NB4 (cell line): Measurements from ENCODE around the gene CEPT1.
"Not testable (repeated sequence)": the region's sequence is repeated elsewhere in the genome, so short reads cannot be mapped to it uniquely, and the experiment has no call there.

ENCODE experiments used
- DNase-seq: peaks from one replicate; pipeline ENCODE4 v3.0.0; 2010; ENCODE audit warnings: low read depth
- H3K4me3 ChIP-seq: one replicate; pipeline ENCODE4 v1.5.1; 2011; ENCODE audit warnings: mild to moderate bottlenecking, low read depth, low read length, moderate library complexity
- MYC ChIP-seq: IDR thresholded peaks from 2 replicates; pipeline ENCODE4 v1.6.1; 2011; ENCODE audit warnings: low read depth, low read length
- POLR2A ChIP-seq: IDR thresholded peaks from 2 replicates; pipeline ENCODE4 v1.6.1; 2011; ENCODE audit warnings: mild to moderate bottlenecking; ENCODE audit not compliant: insufficient read length; ENCODE audit errors: extremely low read depth
- TF ChIP-seq, protein P1 (sequence below): IDR thresholded peaks from 2 replicates; pipeline ENCODE4 v1.6.1; 2011; ENCODE audit warnings: low read depth, low read length
- TF ChIP-seq, protein P2 (sequence below): IDR thresholded peaks from one replicate; pipeline ENCODE4 v1.5.1; 2012; ENCODE audit warnings: low read depth, low read length

CEPT1 gene

DNA sequence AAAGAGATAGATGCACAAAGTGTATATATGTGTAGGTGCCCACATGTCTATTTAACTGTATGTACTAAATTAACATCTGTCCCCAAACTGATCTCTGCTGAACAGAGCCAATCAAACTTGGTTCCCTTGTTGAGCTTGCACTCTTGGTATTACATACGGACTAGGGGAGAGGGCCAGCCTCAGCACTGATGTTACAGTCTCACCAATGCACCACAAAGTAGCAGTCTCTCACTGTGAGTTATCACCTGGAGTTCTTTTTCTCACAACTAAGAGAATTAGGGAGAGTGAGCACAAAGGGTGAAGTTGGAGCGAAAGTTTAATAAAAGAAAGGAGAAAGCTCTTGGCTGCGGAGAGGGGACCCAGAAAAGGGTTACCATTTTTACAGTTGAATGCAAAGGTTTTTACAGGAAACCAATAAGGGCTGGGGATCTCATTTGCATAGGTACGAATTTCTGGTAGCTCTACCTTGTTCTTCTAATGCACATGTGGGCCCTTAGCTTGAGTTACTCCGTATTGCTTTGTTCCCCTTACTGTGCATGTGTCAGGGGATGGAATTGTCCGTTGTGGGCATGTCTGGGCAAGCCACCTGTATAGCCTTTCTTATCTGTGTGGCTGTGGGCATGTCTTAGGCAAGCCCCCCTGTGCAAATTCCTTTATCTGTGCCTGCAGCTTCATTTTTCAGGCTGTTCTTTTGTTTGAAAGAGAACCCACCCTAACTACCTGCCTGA is 74.2 kb downstream of the CEPT1 start:
- DNase-seq = no peak
- no peak overlapping the region for H3K4me3 ChIP-seq
- TF ChIP-seq POLR2A (no peak), MYC (no peak)
- TF ChIP-seq, protein P1, sequence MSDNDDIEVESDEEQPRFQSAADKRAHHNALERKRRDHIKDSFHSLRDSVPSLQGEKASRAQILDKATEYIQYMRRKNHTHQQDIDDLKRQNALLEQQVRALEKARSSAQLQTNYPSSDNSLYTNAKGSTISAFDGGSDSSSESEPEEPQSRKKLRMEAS = no peak
- TF ChIP-seq, protein P2, sequence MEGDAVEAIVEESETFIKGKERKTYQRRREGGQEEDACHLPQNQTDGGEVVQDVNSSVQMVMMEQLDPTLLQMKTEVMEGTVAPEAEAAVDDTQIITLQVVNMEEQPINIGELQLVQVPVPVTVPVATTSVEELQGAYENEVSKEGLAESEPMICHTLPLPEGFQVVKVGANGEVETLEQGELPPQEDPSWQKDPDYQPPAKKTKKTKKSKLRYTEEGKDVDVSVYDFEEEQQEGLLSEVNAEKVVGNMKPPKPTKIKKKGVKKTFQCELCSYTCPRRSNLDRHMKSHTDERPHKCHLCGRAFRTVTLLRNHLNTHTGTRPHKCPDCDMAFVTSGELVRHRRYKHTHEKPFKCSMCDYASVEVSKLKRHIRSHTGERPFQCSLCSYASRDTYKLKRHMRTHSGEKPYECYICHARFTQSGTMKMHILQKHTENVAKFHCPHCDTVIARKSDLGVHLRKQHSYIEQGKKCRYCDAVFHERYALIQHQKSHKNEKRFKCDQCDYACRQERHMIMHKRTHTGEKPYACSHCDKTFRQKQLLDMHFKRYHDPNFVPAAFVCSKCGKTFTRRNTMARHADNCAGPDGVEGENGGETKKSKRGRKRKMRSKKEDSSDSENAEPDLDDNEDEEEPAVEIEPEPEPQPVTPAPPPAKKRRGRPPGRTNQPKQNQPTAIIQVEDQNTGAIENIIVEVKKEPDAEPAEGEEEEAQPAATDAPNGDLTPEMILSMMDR = no peak

DNA sequence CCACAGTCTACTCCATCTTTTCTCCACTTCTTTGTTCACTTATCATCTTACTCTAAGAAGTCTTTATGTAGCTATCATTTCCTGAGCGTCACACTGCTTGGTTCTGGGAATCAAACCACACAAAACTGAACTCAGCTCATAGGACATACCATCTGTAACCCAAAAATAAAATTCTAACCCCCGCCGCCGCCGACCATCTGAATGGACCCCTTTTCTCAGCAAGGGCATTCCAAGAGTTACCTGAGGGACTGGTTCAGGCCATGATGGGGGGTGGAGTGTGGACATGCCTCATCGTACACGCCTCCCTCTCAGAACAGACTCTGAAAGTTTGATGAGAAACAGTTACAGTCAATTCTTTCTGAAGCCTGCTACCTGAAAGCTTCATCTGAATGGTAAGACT is 74.9 kb downstream of the CEPT1 start:
- no peak overlapping the region for H3K4me3 ChIP-seq
- DNase-seq = no peak
- TF ChIP-seq, protein P2 = no peak
- no peak for TF ChIP-seq POLR2A
- TF ChIP-seq, protein P1 = no peak
- no peak for TF ChIP-seq MYC

DNA sequence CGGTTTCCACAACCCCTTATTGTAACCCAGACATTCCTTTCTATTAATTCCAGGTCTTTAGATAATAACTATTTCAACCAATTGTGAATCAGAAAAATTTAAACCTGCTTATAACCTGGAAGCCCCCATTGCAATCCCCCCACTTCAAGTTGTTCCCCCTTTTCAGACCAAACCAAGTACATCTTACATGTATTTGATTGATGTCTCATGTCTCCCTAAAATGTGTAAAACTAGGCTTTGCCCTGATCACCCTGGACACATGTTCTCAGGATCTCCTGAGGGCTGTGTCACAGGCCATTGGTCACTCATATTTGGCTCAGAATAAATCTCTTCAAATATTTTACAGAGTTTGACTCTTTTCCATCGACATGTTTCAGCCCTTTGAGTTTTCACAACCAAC is 75.3 kb downstream of the CEPT1 start:
- not testable (repeated sequence) for DNase-seq, H3K4me3 ChIP-seq

DNA sequence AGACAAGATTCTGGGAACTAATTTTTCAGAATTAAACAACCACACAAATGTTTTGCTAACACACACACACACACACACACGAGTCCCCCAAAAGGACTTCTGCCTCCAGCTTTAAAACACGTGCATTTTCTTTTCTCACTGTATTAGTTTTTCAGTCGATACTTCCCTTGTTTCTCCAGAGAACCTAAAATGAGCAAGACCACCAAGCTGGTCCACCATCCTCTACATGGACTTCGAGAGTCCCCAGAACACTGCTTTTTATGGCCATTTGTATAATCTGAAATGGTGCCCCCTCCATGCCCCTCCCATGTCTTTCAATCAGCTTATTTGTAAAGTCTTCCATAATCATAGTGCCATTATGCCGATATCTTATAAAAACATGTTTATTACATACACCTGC is 76.7 kb downstream of the CEPT1 start:
- no peak overlapping the region for H3K4me3 ChIP-seq
- TF ChIP-seq, protein P2 = no peak
- TF ChIP-seq POLR2A (no peak), MYC (no peak)
- TF ChIP-seq, protein P1 = no peak
- DNase-seq = no peak

DNA sequence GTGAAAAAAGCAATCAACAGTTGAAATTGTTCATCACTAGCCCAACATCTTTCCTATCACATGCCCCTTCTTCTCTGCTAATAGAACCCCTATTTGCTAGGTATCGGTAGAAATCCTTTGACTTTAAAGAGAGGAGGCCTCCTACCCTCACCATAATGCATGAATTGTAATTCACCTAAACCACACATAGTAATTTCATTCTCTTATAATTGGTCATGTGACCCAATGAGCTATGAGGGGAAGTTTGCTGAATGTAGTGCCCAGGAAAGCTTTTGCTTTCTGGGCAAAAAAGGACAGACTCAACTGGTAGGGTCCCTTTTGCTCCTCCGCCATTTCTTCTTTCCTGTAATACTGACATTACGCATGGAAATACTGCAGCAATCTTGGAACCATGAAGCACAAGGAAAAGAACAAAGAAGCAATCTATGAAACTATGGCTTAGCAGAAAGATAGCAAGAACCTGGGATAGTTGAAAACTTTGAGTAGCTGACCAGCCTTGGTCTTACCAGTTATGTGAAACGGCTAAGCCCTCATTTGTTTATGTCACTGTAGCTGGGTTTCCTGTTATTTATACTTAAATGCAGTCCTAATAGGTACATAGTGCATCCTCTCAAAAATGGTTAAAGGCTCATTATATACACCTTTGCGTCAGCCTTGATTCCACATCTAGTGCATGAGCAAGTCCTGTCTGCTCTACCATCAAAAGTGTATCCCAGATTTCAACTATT is 77.3 kb downstream of the CEPT1 start:
- TF ChIP-seq MYC (no peak), POLR2A (no peak)
- TF ChIP-seq, protein P1 = no peak
- TF ChIP-seq, protein P2 = no peak
- DNase-seq = no peak
- H3K4me3 ChIP-seq = no peak overlapping the region

DNA sequence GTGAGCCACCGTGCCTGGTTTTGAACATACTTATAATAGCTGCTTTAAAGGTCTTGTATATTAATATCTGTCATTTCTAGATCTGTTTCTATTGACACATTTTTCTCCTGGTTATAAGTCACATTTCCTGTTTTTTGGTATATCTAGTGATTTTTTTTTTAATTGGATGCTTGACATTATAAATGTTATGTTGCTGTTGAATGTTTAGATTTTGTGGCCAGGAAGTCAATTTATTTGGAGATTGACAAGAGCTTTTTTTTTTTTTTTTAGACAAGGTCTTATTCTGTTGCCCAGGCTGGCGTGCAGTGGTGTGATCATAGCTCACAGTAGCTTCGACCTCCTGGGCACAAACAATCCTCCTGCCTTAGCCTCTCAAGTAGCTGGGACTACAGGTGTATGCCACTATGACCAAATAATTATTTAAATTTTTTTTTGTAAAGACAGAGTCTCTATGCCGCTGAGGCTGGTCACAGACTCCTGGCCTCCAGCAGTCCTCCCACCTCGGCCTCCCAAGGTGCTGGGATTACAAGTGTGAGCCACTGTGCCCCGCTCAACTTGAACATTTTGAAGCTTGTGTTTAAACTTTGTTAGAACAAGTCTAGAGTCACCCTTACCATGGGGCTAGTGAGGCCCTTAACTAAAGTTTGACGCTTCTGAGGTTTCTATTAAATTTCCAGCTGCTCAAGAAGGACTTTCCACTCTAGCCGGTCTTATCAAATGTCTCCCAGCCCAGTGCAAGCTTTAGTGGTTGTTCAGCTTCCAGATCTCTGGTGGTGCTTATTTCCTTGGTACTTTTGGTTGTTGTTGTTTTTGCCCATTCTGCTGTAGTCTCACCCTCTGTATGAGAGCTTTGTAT is 78.9 kb downstream of the CEPT1 start:
- TF ChIP-seq, protein P2 = no peak
- TF ChIP-seq POLR2A (no peak), MYC (no peak)
- TF ChIP-seq, protein P1 = no peak
- no peak overlapping the region for H3K4me3 ChIP-seq
- no peak for DNase-seq
